ENCODE results near the gene TRAPPC4. TPM values are rescaled to one million over a fixed set of nuclear protein-coding genes. Genes with fewer than 3 reads are reported as not detected.
A peak's percentile ranks its signal among the peaks of the same experiment; 100 is the strongest.

The TRAPPC4 gene
- total RNA-seq, 1 experiment from 2014 or later, result 51.4 TPM

DNA sequence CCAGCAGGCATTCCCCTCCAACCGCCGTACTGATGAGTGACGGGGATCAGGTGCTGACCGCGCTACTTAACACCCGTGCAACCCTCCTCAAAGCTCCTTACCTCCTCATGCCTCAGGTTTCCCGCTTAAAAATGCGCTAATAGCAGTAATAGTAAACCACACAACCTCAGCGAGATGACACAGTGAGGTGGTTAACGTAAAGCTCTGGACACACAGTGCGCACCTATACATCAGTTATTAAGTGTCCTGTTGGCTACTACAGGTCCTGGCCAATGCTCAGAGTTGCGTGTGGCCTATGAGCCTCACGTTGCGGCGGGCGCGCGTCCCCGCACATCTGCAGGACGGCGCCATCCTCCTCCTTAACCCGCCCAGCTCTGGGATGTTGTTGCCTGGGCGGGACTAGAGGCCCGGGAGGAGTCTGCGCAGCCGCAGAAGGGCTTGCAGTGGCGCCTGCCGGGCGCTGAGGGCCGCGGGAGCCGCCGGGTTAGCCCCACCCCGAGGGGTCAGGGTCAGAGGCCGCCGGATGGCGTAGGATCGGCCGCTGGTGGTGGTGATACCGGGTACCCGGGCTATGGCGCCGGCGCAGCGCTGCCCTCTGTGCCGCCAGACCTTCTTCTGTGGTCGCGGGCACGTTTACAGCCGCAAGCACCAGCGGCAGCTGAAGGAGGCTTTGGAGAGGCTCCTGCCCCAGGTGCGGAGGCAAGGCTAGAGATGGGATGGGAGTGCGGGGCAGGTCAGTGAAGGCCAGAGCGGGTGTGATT, 20.8 kb upstream of the TRAPPC4 start, which contains the start of gene CENATAC:
Gene CENATAC (plus strand): TSS at position 512 of the 761 bp plus-strand sequence. CDS start 60 bp downstream, at position 572.
- peaks cover 25% of the 10 kb centered on the region for H3K36me3 ChIP-seq (ENCODE audit: low read depth)
- intact Hi-C loops (cut with micrococcal nuclease; ENCODE audit: unreplicated experiment), result no loop called here
- no peaks in the 10 kb centered on the region for H3K27me3 ChIP-seq (ENCODE audit: insufficient read depth, low read depth)
- POLR2A ChIA-PET (ENCODE audit: unreplicated experiment), result interaction anchor here (0.6 kb wide), 1 partner anchor 308 kb away, joined by 3 read pairs; no protein-coding TSS in a partner anchor
- H3K27ac ChIP-seq, result peak within 1 kb of the TSS; percentile 74
- H3K9me2 ChIP-seq (ENCODE audit: insufficient read depth), result no peaks in the 10 kb centered on the region
- H3K4me3 ChIP-seq, result peak within 1 kb of the TSS; percentile 86
- H3K9me3 ChIP-seq (ENCODE audit: insufficient read depth, low read depth), result no peaks in the 10 kb centered on the region
- no peaks in the 10 kb centered on the region for H4K20me1 ChIP-seq (ENCODE audit: insufficient read depth)
- H3K4me2 ChIP-seq, result peak within 1 kb of the TSS; percentile 96
- H3K79me2 ChIP-seq (ENCODE audit: low read depth), result peaks cover 48% of the 10 kb centered on the region
- TF ChIP-seq EZH2 (IDR thresholded peaks at IDR 0.05; ENCODE audit: low read depth), result no peak
- TF ChIP-seq, protein P1, sequence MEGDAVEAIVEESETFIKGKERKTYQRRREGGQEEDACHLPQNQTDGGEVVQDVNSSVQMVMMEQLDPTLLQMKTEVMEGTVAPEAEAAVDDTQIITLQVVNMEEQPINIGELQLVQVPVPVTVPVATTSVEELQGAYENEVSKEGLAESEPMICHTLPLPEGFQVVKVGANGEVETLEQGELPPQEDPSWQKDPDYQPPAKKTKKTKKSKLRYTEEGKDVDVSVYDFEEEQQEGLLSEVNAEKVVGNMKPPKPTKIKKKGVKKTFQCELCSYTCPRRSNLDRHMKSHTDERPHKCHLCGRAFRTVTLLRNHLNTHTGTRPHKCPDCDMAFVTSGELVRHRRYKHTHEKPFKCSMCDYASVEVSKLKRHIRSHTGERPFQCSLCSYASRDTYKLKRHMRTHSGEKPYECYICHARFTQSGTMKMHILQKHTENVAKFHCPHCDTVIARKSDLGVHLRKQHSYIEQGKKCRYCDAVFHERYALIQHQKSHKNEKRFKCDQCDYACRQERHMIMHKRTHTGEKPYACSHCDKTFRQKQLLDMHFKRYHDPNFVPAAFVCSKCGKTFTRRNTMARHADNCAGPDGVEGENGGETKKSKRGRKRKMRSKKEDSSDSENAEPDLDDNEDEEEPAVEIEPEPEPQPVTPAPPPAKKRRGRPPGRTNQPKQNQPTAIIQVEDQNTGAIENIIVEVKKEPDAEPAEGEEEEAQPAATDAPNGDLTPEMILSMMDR (conservative IDR thresholded peaks at IDR 0.05), result no peak
- DNase-seq, result peak; percentile 82 to 89
- H3F3A ChIP-seq (ENCODE audit: insufficient read depth, low read depth), result peaks cover 29% of the 10 kb centered on the region
- peak within 1 kb of the TSS; percentile 89 for H2AFZ ChIP-seq
- H3K4me1 ChIP-seq (replicated peaks; ENCODE audit: insufficient read depth), result peaks cover 33% of the 10 kb centered on the region
- BruUV-seq (replicated peaks), result no TSS peak
- CTCF ChIA-PET, result no interaction called here

DNA sequence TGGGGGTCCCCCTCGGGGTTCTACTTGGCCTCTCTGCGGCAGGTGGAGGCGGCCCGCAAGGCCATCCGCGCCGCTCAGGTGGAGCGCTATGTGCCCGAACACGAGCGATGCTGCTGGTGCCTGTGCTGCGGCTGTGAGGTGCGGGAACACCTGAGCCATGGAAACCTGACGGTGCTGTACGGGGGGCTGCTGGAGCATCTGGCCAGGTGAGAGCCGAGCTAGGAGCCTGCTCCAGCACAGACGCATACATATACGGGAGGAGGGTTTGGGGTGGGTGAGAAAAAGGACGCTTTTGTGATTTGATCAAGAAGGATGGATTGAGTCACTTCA, 20.2 kb upstream of the TRAPPC4 start:
- POLR2A ChIA-PET (ENCODE audit: unreplicated experiment), result interaction anchor here (0.6 kb wide), 2 partner anchors 19 to 214 kb away, joined by 8 to 14 read pairs; partner anchors contain the start of gene RPS25
- H3K4me3 ChIP-seq, result peak overlapping the region; percentile 86
- peaks cover 25% of the 10 kb centered on the region for H3K36me3 ChIP-seq (ENCODE audit: low read depth)
- H3K79me2 ChIP-seq (ENCODE audit: low read depth), result peaks cover 48% of the 10 kb centered on the region
- peak overlapping the region; percentile 74 for H3K27ac ChIP-seq
- peaks cover 29% of the 10 kb centered on the region for H3F3A ChIP-seq (ENCODE audit: insufficient read depth, low read depth)
- CTCF ChIA-PET, result no interaction called here
- no peaks in the 10 kb centered on the region for H3K9me3 ChIP-seq (ENCODE audit: insufficient read depth, low read depth)
- no TSS peak for BruUV-seq (replicated peaks)
- H3K27me3 ChIP-seq (ENCODE audit: insufficient read depth, low read depth), result no peaks in the 10 kb centered on the region
- TF ChIP-seq, protein P1 (conservative IDR thresholded peaks at IDR 0.05), result no peak
- TF ChIP-seq EZH2 (IDR thresholded peaks at IDR 0.05; ENCODE audit: low read depth), result no peak
- H3K4me2 ChIP-seq, result peak overlapping the region; percentile 96
- intact Hi-C loops (cut with micrococcal nuclease; ENCODE audit: unreplicated experiment), result no loop called here
- H4K20me1 ChIP-seq (ENCODE audit: insufficient read depth), result no peaks in the 10 kb centered on the region
- peak overlapping the region; percentile 89 for H2AFZ ChIP-seq
- H3K9me2 ChIP-seq (ENCODE audit: insufficient read depth), result no peaks in the 10 kb centered on the region
- peaks cover 33% of the 10 kb centered on the region for H3K4me1 ChIP-seq (replicated peaks; ENCODE audit: insufficient read depth)
- DNase-seq, result no peak

- Histone ChIP-seq H3K9me3 (ENCODE audit: insufficient read depth, low read depth) (no peaks in the 10 kb centered on the region), H4K20me1 (ENCODE audit: insufficient read depth) (no peaks in the 10 kb centered on the region), H3K4me1 (replicated peaks; ENCODE audit: insufficient read depth) (peaks cover 33% of the 10 kb centered on the region), H3F3A (ENCODE audit: insufficient read depth, low read depth) (peaks cover 33% of the 10 kb centered on the region), H3K27me3 (ENCODE audit: insufficient read depth, low read depth) (no peaks in the 10 kb centered on the region), H3K4me2 (peak overlapping the region; percentile 96), H3K4me3 (peak overlapping the region; percentile 86), H3K36me3 (ENCODE audit: low read depth) (peaks cover 27% of the 10 kb centered on the region), H3K27ac (peak overlapping the region; percentile 74), H3K9me2 (ENCODE audit: insufficient read depth) (no peaks in the 10 kb centered on the region), H3K79me2 (ENCODE audit: low read depth) (peaks cover 48% of the 10 kb centered on the region), H2AFZ (peak overlapping the region; percentile 89)
- intact Hi-C loops (cut with micrococcal nuclease; ENCODE audit: unreplicated experiment), result no loop called here
- peak; percentile 65 to 92 for DNase-seq
- ChIA-PET POLR2A (ENCODE audit: unreplicated experiment) (interaction anchor here (0.6 to 0.7 kb wide), 7 partner anchors 19 to 378 kb away, joined by 4 to 18 read pairs (median 8); partner anchors contain the start of genes DDX6 and RPS25), CTCF (no interaction called here)
- BruUV-seq (replicated peaks), result no TSS peak
- TF ChIP-seq, protein P1 (conservative IDR thresholded peaks at IDR 0.05), result no peak
- TF ChIP-seq EZH2 (IDR thresholded peaks at IDR 0.05; ENCODE audit: low read depth), result no peak
These were observed 19.7 kb upstream of the TRAPPC4 start for GRCh38 chr11:118998822-118999221.
